Stimulated activated CD4-positive, alpha-beta T cell treated with anti-CD3 and anti-CD28 coated beads, Interleukin-2, amount 100 ng/mL, for 4 hours (primary cell): ENCODE data around the gene CRYGN.

ENCODE experiments used
- DNase-seq: peaks from one replicate; pipeline ENCODE4 v3.0.0-alpha.2; 2020; ENCODE audit warnings: low read depth

CRYGN gene, protein sequence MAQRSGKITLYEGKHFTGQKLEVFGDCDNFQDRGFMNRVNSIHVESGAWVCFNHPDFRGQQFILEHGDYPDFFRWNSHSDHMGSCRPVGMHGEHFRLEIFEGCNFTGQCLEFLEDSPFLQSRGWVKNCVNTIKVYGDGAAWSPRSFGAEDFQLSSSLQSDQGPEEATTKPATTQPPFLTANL

GRCh38 chr7:151439855-151440798 is at the start of gene CRYGN:
Gene CRYGN, minus strand, starts transcription at chr7:151440141. Its CDS starts 224 bp downstream, at chr7:151439917.
- no peak for DNase-seq

GRCh38 chr7:151489498-151489897 is 49.6 kb upstream of the CRYGN start:
- DNase-seq, result no peak

GRCh38 chr7:151488096-151488495 is 48.2 kb upstream of the CRYGN start:
- no peak for DNase-seq

DNA sequence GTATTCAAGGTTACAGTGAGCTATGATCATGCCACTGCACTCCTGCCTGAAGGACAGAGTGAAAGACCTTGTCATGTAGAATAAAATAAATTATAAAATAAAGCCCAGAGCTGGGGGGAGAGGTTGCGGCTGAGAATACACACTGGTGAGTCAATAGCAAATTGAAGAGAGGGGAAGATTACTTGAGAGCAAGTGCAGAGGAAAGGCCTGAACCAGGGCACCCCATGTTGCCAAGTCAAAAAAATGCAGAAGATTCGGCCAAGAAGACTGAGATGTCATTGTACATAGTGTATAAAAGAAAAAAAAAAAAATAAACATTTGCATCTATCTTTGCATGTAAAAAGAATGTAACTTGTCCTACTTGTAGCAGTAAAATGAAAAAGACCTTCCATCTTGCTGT is 47.3 kb upstream of the CRYGN start:
- DNase-seq, result no peak

DNA sequence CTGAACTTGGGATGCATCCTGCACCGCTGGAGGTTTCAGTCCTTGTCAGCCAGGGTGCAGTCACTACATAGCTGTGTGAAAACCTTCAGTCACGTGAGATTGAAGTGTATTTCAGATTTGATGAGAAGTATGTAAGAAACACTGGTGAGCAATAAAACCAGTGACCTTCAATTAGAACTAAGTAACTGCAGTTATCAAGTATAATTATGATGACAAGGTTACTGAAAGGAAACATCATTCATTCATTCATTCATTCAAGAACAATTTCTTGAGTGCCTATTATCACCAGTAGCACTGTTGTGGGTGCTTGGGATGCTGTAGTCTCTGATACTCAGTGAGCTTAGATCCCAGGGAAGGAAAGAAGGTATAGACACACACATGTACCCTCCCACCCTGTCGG is 46.1 kb upstream of the CRYGN start:
- no peak for DNase-seq

- no peak for DNase-seq
These were observed 45.2 kb upstream of the CRYGN start for GRCh38 chr7:151484971-151485707.

DNA sequence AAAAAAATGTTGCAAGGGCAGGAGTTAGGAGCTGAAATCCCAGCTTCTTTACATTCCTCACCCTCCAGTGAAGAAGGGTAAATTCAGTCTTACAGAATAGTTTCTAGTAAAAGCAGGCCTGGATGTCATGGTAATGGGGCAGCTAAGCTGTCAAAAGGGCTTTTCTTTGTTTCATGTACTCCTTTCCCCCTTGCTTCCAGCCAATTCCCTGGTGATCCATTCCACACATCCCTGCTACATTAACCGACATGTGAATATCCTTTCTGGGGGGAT is 43.7 kb upstream of the CRYGN start:
- DNase-seq, result no peak

GRCh38 chr7:151482883-151483710 is 43.2 kb upstream of the CRYGN start:
- no peak for DNase-seq

- no peak for DNase-seq
These were observed 41.9 kb upstream of the CRYGN start for GRCh38 chr7:151481650-151482505.

DNA sequence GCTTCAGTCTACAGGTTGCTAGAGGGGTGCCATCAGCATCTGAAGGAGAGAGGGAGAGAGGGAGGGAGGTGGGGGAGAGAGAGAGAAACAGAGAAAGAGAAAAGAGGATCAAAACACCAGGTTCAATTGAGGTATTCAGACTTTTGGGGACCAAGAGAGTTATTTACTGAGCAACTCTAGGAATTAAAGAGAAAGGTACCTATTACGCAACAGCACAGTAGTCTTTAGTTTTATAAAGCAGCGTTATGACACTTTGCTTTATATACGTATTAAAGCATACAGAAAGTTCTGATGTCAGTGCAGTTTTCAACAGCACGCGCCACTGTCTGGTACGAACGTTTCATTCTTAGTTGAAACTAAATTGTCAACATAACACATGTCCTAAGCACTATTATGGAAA is 37.9 kb upstream of the CRYGN start:
- DNase-seq, result no peak

GRCh38 chr7:151472644-151473380 is 32.9 kb upstream of the CRYGN start:
- no peak for DNase-seq

DNA sequence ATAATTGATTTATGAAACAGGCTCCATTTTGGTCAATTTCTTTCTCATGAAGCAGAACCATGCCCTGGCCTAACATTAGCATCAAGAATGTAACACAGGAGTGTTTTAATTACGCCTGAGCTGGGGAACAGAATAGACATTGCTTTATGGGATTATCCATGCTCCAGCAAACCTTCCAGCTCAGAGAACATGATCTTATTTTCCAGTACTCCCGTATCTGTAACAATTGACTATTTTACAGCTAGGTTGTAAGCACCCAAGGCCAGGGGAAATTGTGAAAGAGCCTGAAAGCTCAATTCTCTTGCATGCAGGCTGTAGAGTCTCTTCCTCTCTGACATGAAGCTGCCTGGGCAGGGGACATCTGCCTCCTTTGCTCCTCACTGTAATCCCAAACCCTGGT is 30.8 kb upstream of the CRYGN start:
- no peak for DNase-seq

DNA sequence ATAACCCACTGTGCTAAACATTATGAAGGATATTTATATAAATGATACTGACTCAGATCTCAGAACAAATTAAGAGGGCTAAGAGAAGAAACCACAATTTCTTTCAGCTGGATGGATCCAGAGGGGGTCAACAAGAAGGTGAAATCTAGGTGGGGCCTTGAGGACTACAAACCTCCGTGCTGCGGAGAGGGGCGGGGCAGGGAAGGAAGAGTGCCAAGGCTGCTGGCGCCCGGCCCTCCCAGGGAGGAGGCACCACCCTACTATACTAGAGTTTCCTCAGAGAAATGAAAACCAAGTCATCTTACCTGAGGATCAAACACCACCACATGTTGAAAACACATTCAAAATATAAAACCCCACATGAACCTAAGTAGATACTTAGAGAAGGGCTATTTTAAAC is 29.3 kb upstream of the CRYGN start:
- DNase-seq, result no peak

DNA sequence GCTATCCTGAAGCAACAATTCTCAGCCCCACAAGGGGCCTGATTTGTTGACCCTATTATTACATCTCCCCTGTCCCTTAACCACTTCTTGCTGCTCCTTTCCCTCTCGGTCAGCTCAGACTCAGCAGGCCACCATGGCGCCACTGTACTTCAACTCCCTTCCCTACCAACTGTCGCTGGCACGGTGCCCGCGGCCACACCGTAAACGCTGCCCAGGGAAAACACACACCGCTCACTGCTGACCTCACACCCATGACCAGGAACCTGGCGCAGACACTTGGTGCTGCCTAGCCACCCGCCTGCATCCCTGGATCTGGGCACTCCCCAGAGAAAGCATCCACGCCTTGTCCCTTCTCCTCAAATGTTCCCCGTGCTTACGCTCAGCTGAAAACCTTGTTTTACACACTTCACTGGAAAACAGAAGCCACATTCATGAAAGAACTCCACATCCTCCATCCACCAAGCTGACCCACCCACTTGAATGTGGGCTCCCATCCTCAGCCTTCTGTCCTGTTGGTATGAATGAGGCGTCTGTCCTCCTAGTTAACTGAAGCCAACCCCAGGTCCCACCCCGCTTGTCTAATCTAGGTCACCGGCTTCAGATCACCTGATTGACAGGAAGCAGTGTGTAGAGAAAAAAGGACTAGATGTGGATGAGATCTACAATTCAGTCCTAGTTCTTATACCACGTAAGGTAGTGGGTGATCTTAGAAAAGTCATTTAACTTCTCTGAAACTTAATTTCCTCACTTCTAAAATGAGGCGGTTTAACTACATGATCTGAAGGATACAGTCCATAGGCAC is 28.5 kb upstream of the CRYGN start:
- DNase-seq, result no peak

DNA sequence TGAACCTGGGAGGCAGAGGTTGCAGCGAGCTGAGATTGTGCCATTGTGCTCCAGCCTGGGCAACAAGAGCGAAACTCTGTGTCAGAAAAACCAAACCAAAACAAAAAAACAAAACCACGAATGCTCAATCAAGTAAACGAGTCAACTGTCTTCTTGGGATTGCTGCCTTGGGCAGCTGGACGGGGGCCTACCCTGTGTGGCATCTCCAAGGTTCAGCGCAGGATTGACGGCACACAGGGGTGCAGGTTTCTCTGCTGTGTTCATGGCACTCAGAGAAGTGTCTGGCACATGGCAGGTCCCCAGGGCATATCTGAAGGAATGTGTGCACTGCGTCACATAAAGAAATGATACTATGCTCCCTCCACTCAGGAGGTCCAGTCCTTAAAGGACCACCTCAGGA is 25.2 kb upstream of the CRYGN start:
- DNase-seq, result no peak

GRCh38 chr7:151462306-151462779 is 22.4 kb upstream of the CRYGN start:
- no peak for DNase-seq

GRCh38 chr7:151461942-151462230 is 21.9 kb upstream of the CRYGN start:
- DNase-seq, result no peak

- DNase-seq, result no peak
These were observed 21.4 kb upstream of the CRYGN start for GRCh38 chr7:151461096-151461941.

DNA sequence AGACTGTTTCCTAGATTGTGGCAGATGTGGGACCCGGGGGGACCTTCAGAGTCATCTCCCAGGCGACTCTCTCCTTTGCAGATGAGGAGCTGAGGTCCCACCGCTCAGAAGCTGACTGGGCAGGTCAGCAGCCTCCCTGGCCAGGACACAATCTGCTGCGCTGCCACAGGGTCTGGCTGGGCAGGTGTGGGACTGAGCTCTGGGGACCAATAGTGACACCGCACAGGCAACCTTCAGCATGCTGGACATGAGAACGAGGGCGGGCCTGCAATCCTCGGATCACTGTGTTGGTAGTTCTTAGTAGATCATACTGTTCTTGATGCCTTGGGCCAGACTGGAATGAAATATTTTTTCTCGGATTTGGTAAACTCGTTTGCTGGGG is 20.5 kb upstream of the CRYGN start:
- no peak for DNase-seq
